Measurements from ENCODE around the gene JMJD4.

JMJD4 gene

GRCh38 chr1:227775841-227776240 is 40.7 kb upstream of the JMJD4 start:
- no peaks in the 10 kb centered on the region for H3K27me3 ChIP-seq (ENCODE audit: control insufficient read depth in 1 of 2, insufficient read depth in 2 of 2, low read length in 2 of 2)
- H3K27ac ChIP-seq (ENCODE audit: low read depth, low read length) = peak overlapping the region; percentile 71
- H3K36me3 ChIP-seq (ENCODE audit: insufficient read depth, low read length) = peaks cover 8% of the 10 kb centered on the region
- no peak overlapping the region for H3K9ac ChIP-seq (ENCODE audit: low read length)
- H3K9me3 ChIP-seq (ENCODE audit: low read length) = no peaks in the 10 kb centered on the region
- no peak overlapping the region for H3K4me3 ChIP-seq (ENCODE audit: low read depth in 1 of 2, low read length in 2 of 2)
- H3K4me1 ChIP-seq (ENCODE audit: insufficient read depth, low read length) = peaks cover 10% of the 10 kb centered on the region

GRCh38 chr1:227774821-227775661 is 39.9 kb upstream of the JMJD4 start:
- Histone ChIP-seq H3K27ac (ENCODE audit: low read depth, low read length) (peak overlapping the region; percentile 71), H3K4me1 (ENCODE audit: insufficient read depth, low read length) (peaks cover 10% of the 10 kb centered on the region), H3K4me3 (ENCODE audit: low read depth in 1 of 2, low read length in 2 of 2) (peak overlapping the region in 1 of 2 donors; percentile 36), H3K9me3 (ENCODE audit: low read length) (no peaks in the 10 kb centered on the region), H3K27me3 (ENCODE audit: control insufficient read depth in 1 of 2, insufficient read depth in 2 of 2, low read length in 2 of 2) (no peaks in the 10 kb centered on the region), H3K9ac (ENCODE audit: low read length) (no peak overlapping the region), H3K36me3 (ENCODE audit: insufficient read depth, low read length) (peaks cover 12% of the 10 kb centered on the region)

GRCh38 chr1:227774051-227774731 is 39.1 kb upstream of the JMJD4 start:
- Histone ChIP-seq H3K27me3 (ENCODE audit: control insufficient read depth in 1 of 2, insufficient read depth in 2 of 2, low read length in 2 of 2) (no peaks in the 10 kb centered on the region), H3K4me1 (ENCODE audit: insufficient read depth, low read length) (peaks cover 10% of the 10 kb centered on the region), H3K9me3 (ENCODE audit: low read length) (no peaks in the 10 kb centered on the region), H3K4me3 (ENCODE audit: low read depth in 1 of 2, low read length in 2 of 2) (no peak overlapping the region), H3K9ac (ENCODE audit: low read length) (no peak overlapping the region), H3K36me3 (ENCODE audit: insufficient read depth, low read length) (peaks cover 16% of the 10 kb centered on the region), H3K27ac (ENCODE audit: low read depth, low read length) (no peak overlapping the region)

GRCh38 chr1:227773558-227773957 is 38.5 kb upstream of the JMJD4 start:
- Histone ChIP-seq H3K4me3 (ENCODE audit: low read depth in 1 of 2, low read length in 2 of 2) (no peak overlapping the region), H3K9me3 (ENCODE audit: low read length) (no peaks in the 10 kb centered on the region), H3K27ac (ENCODE audit: low read depth, low read length) (no peak overlapping the region), H3K4me1 (ENCODE audit: insufficient read depth, low read length) (peaks cover 10% of the 10 kb centered on the region), H3K9ac (ENCODE audit: low read length) (no peak overlapping the region), H3K36me3 (ENCODE audit: insufficient read depth, low read length) (peaks cover 23% of the 10 kb centered on the region), H3K27me3 (ENCODE audit: control insufficient read depth in 1 of 2, insufficient read depth in 2 of 2, low read length in 2 of 2) (no peaks in the 10 kb centered on the region)

GRCh38 chr1:227771771-227772170 is 36.7 kb upstream of the JMJD4 start:
- Histone ChIP-seq H3K27me3 (ENCODE audit: control insufficient read depth in 1 of 2, insufficient read depth in 2 of 2, low read length in 2 of 2) (no peaks in the 10 kb centered on the region), H3K4me3 (ENCODE audit: low read depth in 1 of 2, low read length in 2 of 2) (no peak overlapping the region), H3K4me1 (ENCODE audit: insufficient read depth, low read length) (peaks cover 10% of the 10 kb centered on the region), H3K36me3 (ENCODE audit: insufficient read depth, low read length) (peaks cover 41% of the 10 kb centered on the region), H3K9me3 (ENCODE audit: low read length) (no peaks in the 10 kb centered on the region), H3K9ac (ENCODE audit: low read length) (no peak overlapping the region), H3K27ac (ENCODE audit: low read depth, low read length) (no peak overlapping the region)

GRCh38 chr1:227771326-227771725 is 36.2 kb upstream of the JMJD4 start:
- Histone ChIP-seq H3K27me3 (ENCODE audit: control insufficient read depth in 1 of 2, insufficient read depth in 2 of 2, low read length in 2 of 2) (no peaks in the 10 kb centered on the region), H3K9me3 (ENCODE audit: low read length) (no peaks in the 10 kb centered on the region), H3K4me1 (ENCODE audit: insufficient read depth, low read length) (peaks cover 10% of the 10 kb centered on the region), H3K36me3 (ENCODE audit: insufficient read depth, low read length) (peaks cover 41% of the 10 kb centered on the region), H3K9ac (ENCODE audit: low read length) (no peak overlapping the region), H3K4me3 (ENCODE audit: low read depth in 1 of 2, low read length in 2 of 2) (no peak overlapping the region), H3K27ac (ENCODE audit: low read depth, low read length) (no peak overlapping the region)

- H3K9me3 ChIP-seq (ENCODE audit: low read length) = no peaks in the 10 kb centered on the region
- H3K27ac ChIP-seq (ENCODE audit: low read depth, low read length) = no peak overlapping the region
- H3K4me3 ChIP-seq (ENCODE audit: low read depth in 1 of 2, low read length in 2 of 2) = no peak overlapping the region
- no peak overlapping the region for H3K9ac ChIP-seq (ENCODE audit: low read length)
- H3K4me1 ChIP-seq (ENCODE audit: insufficient read depth, low read length) = peaks cover 10% of the 10 kb centered on the region
- no peaks in the 10 kb centered on the region for H3K27me3 ChIP-seq (ENCODE audit: control insufficient read depth in 1 of 2, insufficient read depth in 2 of 2, low read length in 2 of 2)
- H3K36me3 ChIP-seq (ENCODE audit: insufficient read depth, low read length) = peaks cover 41% of the 10 kb centered on the region
Observed at GRCh38 chr1:227770812-227771211, 35.7 kb upstream of the JMJD4 start.

- H3K27ac ChIP-seq (ENCODE audit: low read depth, low read length) = no peak overlapping the region
- H3K36me3 ChIP-seq (ENCODE audit: insufficient read depth, low read length) = peaks cover 41% of the 10 kb centered on the region
Observed at GRCh38 chr1:227769936-227770494, 34.9 kb upstream of the JMJD4 start.

GRCh38 chr1:227769047-227769935 is 34.2 kb upstream of the JMJD4 start:
- H3K9ac ChIP-seq (ENCODE audit: low read length) = no peak overlapping the region
- peaks cover 41% of the 10 kb centered on the region for H3K36me3 ChIP-seq (ENCODE audit: insufficient read depth, low read length)
- no peaks in the 10 kb centered on the region for H3K27me3 ChIP-seq (ENCODE audit: control insufficient read depth in 1 of 2, insufficient read depth in 2 of 2, low read length in 2 of 2)
- H3K27ac ChIP-seq (ENCODE audit: low read depth, low read length) = no peak overlapping the region
- no peaks in the 10 kb centered on the region for H3K9me3 ChIP-seq (ENCODE audit: low read length)
- no peak overlapping the region for H3K4me3 ChIP-seq (ENCODE audit: low read depth in 1 of 2, low read length in 2 of 2)
- H3K4me1 ChIP-seq (ENCODE audit: insufficient read depth, low read length) = peaks cover under 1% of the 10 kb centered on the region

More at GRCh38 chr1:227769936-227770494, 34.9 kb upstream of the JMJD4 start:
- Histone ChIP-seq H3K4me1 (ENCODE audit: insufficient read depth, low read length) (peaks cover 3% of the 10 kb centered on the region), H3K9ac (ENCODE audit: low read length) (no peak overlapping the region), H3K27me3 (ENCODE audit: control insufficient read depth in 1 of 2, insufficient read depth in 2 of 2, low read length in 2 of 2) (no peaks in the 10 kb centered on the region), H3K4me3 (ENCODE audit: low read depth in 1 of 2, low read length in 2 of 2) (no peak overlapping the region), H3K9me3 (ENCODE audit: low read length) (no peaks in the 10 kb centered on the region)

- no peak overlapping the region for H3K9ac ChIP-seq (ENCODE audit: low read length)
- H3K27me3 ChIP-seq (ENCODE audit: control insufficient read depth in 1 of 2, insufficient read depth in 2 of 2, low read length in 2 of 2) = no peaks in the 10 kb centered on the region
- no peaks in the 10 kb centered on the region for H3K9me3 ChIP-seq (ENCODE audit: low read length)
- H3K4me3 ChIP-seq (ENCODE audit: low read depth in 1 of 2, low read length in 2 of 2) = no peak overlapping the region
- no peak overlapping the region for H3K27ac ChIP-seq (ENCODE audit: low read depth, low read length)
- H3K36me3 ChIP-seq (ENCODE audit: insufficient read depth, low read length) = peaks cover 41% of the 10 kb centered on the region
- peaks cover 7% of the 10 kb centered on the region for H3K4me1 ChIP-seq (ENCODE audit: insufficient read depth, low read length)
Observed at GRCh38 chr1:227768640-227769039, 33.5 kb upstream of the JMJD4 start.

- Histone ChIP-seq H3K9me3 (ENCODE audit: low read length) (no peaks in the 10 kb centered on the region), H3K27me3 (ENCODE audit: control insufficient read depth in 1 of 2, insufficient read depth in 2 of 2, low read length in 2 of 2) (no peaks in the 10 kb centered on the region), H3K27ac (ENCODE audit: low read depth, low read length) (no peak overlapping the region), H3K4me1 (ENCODE audit: insufficient read depth, low read length) (peaks cover 9% of the 10 kb centered on the region), H3K36me3 (ENCODE audit: insufficient read depth, low read length) (peaks cover 41% of the 10 kb centered on the region), H3K4me3 (ENCODE audit: low read depth in 1 of 2, low read length in 2 of 2) (no peak overlapping the region), H3K9ac (ENCODE audit: low read length) (no peak overlapping the region)
Observed at GRCh38 chr1:227768125-227768439, 33.0 kb upstream of the JMJD4 start.

Measured in muscle layer of colon (tissue), 2 donors.